Measurements from ENCODE around the gene OLA1.

The OLA1 gene

GRCh38 chr2:174035117-174035635 lies 213.2 kb downstream of the OLA1 start:
- no peak for DNase-seq (ENCODE audit: low read depth)

DNA sequence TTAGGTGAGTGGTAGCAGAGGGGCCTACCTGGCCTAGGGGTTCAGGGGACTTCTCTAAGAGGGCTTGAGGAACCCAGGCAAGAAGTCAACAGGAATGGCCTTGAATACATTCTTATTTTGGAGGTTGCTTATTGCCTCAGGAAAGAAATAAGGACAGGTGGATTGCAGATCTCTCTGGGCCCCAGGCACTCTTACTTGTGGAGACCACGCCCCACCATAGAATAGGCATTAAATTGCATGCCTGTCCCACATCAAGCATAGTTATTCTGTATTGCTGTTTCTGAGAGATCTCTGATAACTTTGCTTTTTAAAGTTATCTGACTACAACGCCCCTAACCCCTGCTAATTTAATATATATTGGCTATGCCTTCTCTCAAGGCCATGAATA lies 215.2 kb downstream of the OLA1 start:
- DNase-seq (ENCODE audit: low read depth) = no peak

GRCh38 chr2:174031226-174031625 lies 217.1 kb downstream of the OLA1 start:
- DNase-seq (ENCODE audit: low read depth) = no peak

DNA sequence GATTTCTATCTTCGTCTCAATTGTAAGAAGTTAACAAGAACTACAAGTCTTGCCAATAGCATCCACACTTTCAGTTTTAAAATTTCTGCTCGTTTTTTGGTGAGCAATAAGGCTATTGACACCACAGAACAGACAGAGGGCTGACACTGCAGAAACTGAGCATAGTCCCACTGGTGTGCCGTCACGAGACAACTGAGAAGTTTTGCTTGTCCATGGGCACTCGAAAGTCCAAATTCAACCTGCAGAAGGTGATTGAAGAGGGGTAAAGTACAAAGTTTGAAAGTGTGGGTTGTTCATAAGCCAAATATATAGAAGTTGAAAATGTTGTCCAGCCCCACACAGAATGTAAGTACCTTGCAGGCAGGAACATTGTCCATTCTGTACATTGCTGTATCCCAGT lies 219.4 kb downstream of the OLA1 start:
- no peak for DNase-seq (ENCODE audit: low read depth)

DNA sequence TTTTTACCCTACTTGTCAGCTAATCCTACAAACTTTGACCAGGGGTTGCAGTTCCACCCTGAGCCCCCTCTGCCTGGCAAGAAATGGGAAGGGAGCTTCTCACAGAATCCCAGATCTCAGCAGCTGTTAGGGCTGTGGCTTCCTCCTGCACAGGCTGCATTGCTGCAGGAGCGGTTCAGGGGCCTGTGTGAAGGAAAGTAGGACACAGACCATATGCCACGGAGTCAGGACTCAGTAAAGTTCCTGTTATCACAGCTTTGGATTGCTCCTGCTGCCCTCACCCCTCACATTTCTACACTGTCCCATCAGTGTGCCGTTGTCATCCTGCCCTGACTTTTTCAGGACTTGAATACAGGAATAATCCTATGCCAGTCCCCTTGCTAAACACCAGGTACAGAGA lies 220.4 kb downstream of the OLA1 start:
- no peak for DNase-seq (ENCODE audit: low read depth)

- DNase-seq (ENCODE audit: low read depth) = no peak
Observed at GRCh38 chr2:174026122-174026845, 222.0 kb downstream of the OLA1 start.

- DNase-seq (ENCODE audit: low read depth) = no peak
Observed at GRCh38 chr2:174025271-174026121, 222.8 kb downstream of the OLA1 start.

GRCh38 chr2:174024524-174025270 lies 223.6 kb downstream of the OLA1 start:
- DNase-seq (ENCODE audit: low read depth) = no peak

DNA sequence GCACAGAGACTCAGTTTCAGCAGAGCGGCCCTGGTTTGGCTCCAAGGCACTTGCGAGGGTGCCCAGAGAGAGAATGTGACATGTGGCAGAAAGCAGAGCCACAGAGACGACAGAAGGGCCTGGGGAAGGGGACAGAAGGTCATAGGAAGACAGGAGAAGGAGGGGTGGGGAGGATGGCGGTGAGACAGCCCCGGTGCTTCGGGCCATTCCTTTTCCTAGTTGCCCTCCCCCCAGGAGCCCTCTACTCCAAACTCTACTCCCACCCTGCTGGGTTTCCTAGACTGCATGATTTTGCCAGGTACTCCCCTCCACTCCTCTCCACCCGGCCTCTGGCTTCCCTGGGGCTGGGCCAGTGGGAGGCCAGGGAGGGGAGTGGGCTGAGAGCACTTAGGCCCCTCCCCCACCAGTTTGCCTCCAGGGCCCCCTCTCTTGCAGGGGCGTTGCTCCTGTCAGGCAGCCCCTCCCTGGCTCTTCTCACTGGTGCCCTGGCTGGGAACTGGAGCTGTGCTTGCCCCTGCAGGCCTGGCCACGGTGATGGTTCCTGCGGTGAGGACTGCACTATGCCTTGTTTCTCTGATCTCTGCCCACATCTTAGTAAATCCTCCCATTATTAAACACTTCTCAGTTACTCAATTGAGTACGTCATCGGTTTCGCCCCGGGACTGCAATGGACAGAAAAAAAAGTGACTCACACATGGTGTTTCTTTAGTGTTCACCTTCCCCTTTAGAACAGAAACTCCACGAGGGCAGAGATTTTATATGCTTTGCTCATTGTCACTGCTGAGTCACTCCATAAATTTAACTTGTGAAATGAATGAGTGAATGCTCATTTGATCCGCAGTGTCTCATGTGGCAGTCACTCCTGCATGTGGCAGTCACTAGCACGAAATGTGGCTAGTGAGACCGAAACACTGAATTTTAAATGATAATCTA lies 224.5 kb downstream of the OLA1 start:
- DNase-seq (ENCODE audit: low read depth) = no peak
